H1 (cell line): ENCODE data around the gene KATNBL1. TPM values are rescaled to one million over a fixed set of nuclear protein-coding genes. Genes with fewer than 3 reads are reported as not detected.

Experiments used
- CBX5 ChIP-seq: fragments of 300-800, 300-1000 bp; sonication (generic); IDR thresholded peaks from 2 replicates; pipeline ENCODE4 v1.7.1; 2016; ENCODE audit warnings: antibody characterized with exemption, low read length, low read depth
- EGR1 ChIP-seq: IDR thresholded peaks from 2 replicates; pipeline ENCODE4 v1.6.1; 2011; ENCODE audit warnings: low read depth, low read length, borderline replicate concordance
- FOSL1 ChIP-seq: IDR thresholded peaks from 2 replicates; pipeline ENCODE4 v1.6.1; 2011; ENCODE audit warnings: mild to moderate bottlenecking, low read depth, low read length, moderate library complexity; ENCODE audit not compliant: insufficient read depth
- SIRT6 ChIP-seq: IDR thresholded peaks from one replicate; pipeline ENCODE4 v1.7.1; 2012; ENCODE audit warnings: low read length, inconsistent platforms
- SP2 ChIP-seq: IDR thresholded peaks from 2 replicates; pipeline ENCODE4 v1.6.1; 2012; ENCODE audit warnings: mild to moderate bottlenecking, low read length, inconsistent platforms
- TAF1 ChIP-seq: IDR thresholded peaks from 2 replicates; pipeline ENCODE4 v1.6.1; 2011; ENCODE audit warnings: mild to moderate bottlenecking, low read depth, low read length
- TAF7 ChIP-seq: optimal IDR thresholded peaks from 2 replicates; pipeline ENCODE3; 2011; ENCODE audit warnings: low read depth, mild to moderate bottlenecking, inconsistent platforms, low read length, moderate library complexity, borderline replicate concordance
- TBP ChIP-seq: IDR thresholded peaks from 2 replicates; pipeline ENCODE4 v1.6.1; 2011; ENCODE audit warnings: low read depth, low read length, improper control_type of control experiment
- polyA plus RNA-seq, 7 experiments: library from polyadenylated mRNA; depleted of rRNA in 3 of 7; stranded (reverse) in 5 of 7; unstranded in 2 of 7; fragments of >200 nt in 5 of 7; fragments of 200-250 nt in 2 of 7; gene quantifications; 1 replicate in 5 of 7; 2 replicates in 1 of 7; 4 replicates in 1 of 7; pipeline versions ENCODE4 v1.2.1 to v1.2.3, GENCODE V29; 2011 to 2013; ENCODE audit warnings: missing spikeins in 2 of 7, mixed read lengths in 2 of 7
- total RNA-seq: library from RNA; stranded (reverse); fragmentation: NEBNext Ultra II Directional; extraction: Animal tissue kit (Norgen Biotek cat#: 25700); gene quantifications from 2 replicates; pipeline ENCODE4 v1.2.1, GENCODE V29; 2021

The KATNBL1 gene
- total and polyA plus RNA-seq, 2 of the 8 experiments (the other 6 are each of a cell fraction or from before 2014, with no cell fraction given): 14.2 to 51.4 TPM

- no peak for TF ChIP-seq SIRT6
- no peak for TF ChIP-seq CBX5
- TF ChIP-seq FOSL1: no peak
- TF ChIP-seq SP2: no peak
- TF ChIP-seq TBP: peak; percentile 90
- TF ChIP-seq EGR1: no peak
- peak; percentile 95 for TF ChIP-seq TAF1
- TF ChIP-seq TAF7: peak; percentile 87
Observed at GRCh38 chr15:34209421-34210282, at the start of gene KATNBL1 (continued).
